ENCODE data around the gene MYO15A.

The MYO15A gene, protein sequence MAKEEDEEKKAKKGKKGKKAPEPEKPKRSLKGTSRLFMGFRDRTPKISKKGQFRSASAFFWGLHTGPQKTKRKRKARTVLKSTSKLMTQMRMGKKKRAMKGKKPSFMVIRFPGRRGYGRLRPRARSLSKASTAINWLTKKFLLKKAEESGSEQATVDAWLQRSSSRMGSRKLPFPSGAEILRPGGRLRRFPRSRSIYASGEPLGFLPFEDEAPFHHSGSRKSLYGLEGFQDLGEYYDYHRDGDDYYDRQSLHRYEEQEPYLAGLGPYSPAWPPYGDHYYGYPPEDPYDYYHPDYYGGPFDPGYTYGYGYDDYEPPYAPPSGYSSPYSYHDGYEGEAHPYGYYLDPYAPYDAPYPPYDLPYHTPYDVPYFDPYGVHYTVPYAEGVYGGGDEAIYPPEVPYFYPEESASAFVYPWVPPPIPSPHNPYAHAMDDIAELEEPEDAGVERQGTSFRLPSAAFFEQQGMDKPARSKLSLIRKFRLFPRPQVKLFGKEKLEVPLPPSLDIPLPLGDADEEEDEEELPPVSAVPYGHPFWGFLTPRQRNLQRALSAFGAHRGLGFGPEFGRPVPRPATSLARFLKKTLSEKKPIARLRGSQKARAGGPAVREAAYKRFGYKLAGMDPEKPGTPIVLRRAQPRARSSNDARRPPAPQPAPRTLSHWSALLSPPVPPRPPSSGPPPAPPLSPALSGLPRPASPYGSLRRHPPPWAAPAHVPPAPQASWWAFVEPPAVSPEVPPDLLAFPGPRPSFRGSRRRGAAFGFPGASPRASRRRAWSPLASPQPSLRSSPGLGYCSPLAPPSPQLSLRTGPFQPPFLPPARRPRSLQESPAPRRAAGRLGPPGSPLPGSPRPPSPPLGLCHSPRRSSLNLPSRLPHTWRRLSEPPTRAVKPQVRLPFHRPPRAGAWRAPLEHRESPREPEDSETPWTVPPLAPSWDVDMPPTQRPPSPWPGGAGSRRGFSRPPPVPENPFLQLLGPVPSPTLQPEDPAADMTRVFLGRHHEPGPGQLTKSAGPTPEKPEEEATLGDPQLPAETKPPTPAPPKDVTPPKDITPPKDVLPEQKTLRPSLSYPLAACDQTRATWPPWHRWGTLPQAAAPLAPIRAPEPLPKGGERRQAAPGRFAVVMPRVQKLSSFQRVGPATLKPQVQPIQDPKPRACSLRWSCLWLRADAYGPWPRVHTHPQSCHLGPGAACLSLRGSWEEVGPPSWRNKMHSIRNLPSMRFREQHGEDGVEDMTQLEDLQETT (N-terminal part only)

DNA sequence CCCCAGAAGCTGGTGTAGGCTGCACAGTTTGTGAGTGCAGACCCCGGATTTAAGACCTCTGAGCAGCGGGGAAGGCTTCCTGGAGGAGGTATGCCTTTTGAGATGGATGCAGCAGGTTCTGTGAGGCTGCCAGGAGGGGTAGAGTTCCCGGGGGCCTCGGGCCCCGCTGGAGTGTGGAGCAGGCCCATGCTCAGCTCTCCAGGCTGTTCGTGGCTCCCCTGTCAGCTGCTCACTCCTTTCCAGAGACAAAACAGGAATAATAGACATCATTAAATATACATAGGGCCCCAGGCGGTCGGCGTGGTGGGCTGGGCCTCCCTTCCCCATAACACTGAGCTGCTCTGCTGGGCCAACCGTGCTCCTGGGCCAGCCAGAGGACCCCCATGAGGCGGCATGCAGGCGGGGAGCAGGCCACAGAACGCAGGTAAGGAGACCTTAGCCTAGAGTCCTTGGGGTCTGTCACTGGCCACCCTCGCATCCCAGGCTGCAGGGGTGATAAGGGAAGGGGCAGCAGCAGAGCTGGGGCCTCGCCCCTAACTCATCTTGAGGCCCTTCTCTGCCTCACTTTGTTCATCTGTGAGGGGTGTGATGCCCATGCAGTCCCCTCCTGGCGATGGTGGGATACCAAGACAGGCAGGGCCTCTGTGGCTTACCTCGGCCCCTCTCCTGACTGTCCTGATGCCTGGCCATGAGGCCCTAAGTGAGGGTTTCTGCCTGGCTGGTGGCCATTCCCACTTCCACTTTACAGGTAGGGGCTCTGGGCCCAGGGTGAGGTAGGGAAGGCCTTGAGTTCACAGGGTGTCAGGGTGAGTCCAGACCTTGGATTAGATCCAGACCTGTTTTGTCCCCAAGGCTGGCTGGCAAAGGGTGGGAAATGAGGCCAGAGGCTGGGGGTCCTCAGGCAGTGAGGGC, at the start of gene MYO15A:
Gene MYO15A (plus strand): TSS at position 356 of the 912 bp plus-strand sequence. CDS start 10,045 bp downstream, outside the sequence.
- DNase-seq (ENCODE audit: low read depth) = no peak

DNA sequence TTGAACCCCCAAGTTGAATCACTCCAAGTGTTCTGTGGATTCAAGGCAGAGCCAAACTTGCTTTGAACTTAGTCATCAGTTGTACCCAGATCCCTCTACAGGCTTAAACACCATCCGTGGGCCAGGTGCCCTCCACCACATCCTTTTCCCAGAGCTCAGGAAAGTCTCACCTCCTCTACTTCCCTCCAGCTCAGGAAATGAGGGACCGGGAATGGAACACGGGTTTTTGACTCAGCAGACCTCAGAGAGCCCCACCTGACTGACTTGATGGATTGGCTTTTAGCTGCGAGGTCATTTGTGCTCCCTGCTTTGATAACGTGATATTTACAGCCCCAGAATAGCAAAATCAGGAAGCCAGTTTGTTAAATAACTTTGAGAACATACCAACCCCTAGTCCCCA, 49.3 kb upstream of the MYO15A start:
- no peak for DNase-seq (ENCODE audit: low read depth)

DNA sequence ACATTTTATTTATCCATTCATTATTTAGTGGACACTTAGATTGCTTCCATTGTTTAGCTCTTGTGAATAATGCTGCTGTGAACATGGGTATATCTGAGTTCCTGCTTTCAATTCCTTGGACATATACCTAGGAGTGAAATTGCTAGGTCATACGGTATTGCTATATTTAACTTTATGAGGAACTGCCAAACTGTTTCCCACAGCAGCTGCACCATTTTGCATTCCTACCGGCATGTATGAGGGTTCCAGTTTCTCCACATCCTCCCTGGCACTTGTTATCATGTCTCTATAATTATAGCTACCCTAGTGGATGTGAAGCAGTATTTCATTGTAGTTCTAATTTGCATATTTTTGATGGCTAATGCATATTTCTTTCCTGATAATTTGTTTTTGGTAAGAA, 44.5 kb upstream of the MYO15A start:
- no peak for DNase-seq (ENCODE audit: low read depth)

DNA sequence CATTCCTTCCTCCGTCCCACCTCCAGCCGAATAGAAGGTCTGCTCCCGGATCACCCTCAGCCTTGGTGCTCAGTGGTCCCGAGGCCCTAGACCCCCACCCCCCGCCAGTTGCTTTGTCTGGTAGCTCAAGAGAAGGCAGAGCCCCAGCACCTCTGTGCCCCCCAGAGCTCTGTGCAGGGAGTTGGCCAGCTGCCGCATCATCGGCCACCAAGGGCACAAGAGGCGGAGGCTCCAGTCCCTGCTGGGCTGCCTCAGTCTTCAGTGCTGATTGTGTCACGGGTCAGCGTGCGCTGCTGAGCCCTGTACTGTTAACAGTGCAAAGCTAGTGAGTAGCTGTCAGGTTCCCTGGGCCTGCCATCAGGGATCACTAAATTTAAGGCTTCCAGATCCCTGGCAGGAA, 43.0 kb upstream of the MYO15A start:
- no peak for DNase-seq (ENCODE audit: low read depth)

DNA sequence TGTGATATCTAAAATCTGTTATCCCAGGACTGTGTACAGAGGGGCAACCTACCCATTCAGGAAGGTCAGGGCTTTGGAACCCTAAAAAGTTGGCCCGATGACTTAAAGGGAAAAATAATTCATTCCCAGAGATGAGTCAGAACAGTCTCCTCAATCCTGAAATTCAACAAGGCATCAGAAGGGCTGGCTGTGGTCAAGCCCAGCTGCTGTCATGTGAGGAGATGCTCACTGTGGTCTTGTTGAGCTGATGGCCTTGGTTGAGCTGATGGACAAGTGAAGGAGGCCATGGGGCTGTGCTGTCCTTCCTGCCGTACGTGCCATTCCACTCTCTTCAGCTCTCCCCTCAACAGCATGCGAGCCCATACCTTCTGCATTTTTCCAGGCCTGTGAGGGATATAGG, 41.7 kb upstream of the MYO15A start:
- peak; percentile 10 for DNase-seq (ENCODE audit: low read depth)

DNA sequence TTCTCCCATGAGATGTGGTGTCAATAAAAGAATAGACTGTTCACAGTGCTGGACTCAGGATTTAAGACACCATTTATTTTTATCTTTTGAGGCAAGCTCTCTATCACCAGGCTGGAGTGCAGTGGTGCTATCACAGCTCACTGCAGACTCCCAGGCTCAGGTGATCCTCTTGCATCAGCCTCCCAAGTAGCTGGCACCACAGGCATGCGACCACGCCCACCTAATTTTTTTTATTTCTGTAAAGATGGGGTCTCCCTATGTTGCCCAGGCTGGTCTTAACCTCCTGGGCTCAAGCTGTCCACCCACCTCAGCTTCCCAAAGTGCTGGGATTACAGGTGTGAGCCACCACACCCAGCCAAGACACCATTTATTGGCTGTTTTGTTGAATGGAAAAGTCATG, 39.5 kb upstream of the MYO15A start:
- no peak for DNase-seq (ENCODE audit: low read depth)

DNA sequence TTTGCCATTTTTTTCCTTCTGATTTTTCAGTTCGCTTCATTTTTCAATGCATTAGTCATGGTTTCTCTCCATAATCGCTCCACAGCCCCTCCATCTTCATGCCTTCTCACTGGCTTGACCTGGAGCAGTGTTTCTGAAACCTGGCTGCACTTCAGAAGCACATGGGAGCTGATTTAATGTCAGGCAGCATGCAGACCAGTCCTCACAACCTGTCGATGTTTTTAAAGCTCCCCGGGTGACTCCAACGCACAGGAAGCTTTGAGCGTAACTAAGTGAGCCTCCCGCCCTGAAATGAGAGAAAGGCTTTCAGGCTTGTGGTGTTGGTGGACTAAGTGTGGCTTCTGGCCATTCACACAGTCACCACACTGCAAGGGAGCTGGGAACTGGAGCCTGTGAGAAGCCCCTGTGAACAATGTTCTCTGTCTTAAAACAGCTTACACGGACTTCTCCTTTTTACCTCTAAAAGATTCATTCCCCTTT, 37.7 kb upstream of the MYO15A start:
- DNase-seq (ENCODE audit: low read depth) = peak; percentile 43

DNA sequence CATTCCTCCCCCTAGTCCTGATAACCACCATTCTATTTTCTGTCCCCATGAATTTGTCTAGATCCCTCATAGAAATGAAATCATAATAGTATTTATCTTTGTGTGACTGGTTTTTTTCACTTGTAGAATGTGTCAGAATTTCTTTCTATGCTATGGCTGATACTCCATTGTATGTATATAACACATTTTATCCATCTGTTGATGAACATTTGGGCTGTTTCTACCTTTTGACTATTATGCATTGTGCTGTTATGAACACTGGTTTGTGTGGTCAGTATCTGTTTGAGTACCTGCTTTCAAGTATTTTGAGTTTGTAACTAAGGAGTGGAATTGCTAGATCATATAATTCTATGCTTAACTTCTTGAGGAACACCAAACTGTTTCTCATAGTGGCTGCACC, 36.8 kb upstream of the MYO15A start:
- DNase-seq (ENCODE audit: low read depth) = no peak

DNA sequence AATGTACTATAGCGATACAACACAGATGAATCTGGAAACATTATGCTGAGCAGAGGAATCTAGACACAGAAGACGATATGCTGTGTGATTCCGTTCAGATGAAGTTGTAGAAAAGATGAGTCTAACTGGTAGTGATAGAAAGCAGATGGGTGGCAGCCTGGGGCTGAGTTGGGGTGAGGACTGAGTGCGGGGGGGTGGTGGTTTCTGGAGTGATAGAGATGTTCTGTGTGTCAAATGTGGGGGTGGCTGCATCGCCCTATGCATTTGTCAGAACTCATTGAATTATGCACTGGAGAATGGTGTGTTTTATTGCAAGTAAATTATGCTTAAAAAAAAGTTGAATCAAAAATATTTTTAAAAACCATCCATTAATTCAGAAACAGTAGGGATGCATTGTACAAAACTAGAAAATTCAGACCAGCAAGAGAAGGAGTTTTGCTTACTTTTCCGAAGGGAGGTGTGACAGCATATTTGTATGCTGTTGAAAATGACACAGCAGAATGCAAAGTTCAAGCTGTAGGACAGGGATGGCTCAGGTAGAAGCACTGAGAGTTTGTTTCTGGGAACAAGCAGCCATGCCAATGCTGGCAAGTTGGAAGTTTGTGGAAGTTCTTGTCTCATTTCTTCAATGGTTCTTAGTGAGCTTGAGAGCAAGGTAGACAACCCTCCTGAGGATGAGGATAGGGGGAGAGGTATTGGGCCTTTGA, 33.8 kb upstream of the MYO15A start:
- DNase-seq (ENCODE audit: low read depth) = no peak

DNA sequence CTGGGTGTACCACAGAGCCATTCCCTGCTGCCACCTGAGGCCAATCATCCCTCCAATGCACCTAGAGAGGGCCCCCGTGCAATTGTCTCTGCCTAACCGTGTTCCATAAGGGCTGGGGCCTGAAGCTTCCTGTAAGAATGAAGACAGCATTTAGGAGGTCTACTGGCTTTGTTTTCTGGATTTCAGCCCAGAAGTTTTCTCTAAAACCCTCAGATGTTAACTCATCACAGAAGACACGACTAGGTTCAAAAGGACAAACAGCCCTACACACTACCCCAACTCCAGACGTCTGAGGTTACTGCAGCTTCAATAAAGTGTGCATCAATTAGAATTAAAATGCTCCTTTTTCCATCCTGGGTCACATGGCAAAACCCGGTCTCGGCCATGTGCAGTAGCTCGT, 31.6 kb upstream of the MYO15A start:
- DNase-seq (ENCODE audit: low read depth) = no peak

DNA sequence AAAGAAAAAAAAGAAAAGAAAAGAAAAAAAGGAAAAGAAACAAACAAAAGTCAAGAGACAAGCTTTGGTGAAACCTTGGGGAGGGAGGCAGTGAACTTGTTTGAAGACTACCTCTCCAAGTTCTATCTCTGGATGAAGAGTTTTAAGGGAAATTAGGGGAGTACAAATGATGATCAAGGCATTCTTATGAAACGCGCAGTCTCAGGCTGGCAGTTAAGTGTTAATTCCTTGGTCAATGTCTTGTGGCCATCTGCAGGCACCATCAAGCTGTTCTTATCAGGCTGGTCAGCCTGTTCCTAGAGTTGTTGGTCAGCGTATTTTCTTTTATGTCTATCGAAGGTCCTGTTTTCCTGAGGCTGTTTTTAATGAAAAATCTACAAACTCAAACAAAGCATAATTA, 29.0 kb upstream of the MYO15A start:
- no peak for DNase-seq (ENCODE audit: low read depth)

DNA sequence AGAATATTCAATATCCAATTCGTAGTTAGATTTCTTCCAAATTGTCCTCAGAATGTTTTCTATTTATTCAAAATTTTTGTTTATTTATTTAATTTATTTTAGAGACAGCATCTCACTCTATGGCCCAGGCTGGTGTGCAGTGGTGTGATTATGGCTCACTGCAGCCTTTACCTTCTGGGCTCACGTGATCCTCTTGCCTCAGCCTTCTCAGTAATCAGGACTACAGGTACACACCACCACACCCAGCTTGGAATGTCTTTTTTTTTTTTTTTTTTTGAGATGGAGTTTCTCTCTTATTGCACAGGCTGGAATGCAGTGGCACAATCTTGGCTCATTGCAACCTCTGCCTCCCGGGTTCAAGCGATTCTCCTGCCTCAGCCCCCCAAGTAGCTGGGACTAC, 24.3 kb upstream of the MYO15A start:
- DNase-seq (ENCODE audit: low read depth) = no peak

DNA sequence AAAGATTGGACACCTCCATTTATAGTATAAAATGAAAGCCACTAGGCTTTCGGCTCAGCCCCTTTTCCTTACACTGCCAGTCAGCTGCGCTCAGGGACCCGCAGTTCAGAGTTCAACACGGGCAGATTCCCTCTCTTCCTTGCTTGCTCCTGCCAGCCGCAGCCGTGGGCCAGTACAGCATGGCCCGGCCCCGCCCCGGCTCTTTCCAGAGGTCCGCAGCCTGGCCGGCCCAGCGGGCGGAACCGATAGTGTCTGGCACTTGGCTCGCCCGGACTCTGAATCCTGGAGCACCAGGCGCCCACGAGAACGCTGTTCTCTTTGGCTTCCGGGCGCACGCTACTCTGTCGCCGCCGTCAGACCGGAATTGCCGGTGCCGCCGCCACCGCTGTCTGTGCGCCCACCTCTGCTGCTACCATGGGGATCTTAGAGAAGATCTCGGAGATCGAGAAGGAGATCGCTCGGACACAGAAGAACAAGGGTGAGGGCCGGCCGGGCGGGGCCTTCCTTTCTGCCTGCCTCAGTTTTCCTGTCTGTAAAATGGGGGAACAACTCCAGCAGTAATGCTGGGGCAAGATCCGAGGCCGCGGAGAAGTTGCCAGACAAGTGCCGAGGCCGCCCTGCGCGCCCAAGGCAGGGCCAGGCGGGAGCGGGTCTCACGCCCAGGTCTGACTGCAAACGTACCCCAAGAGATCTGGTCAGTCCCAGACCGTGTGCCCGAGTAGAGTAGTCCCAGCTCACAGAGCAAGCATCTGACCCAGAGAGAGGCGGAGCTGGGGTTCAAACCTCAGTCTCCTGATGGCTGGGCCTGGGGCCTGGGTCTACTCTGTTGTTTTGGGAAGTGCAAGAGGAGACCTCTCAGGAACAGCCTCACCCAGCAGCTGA, 20.7 kb upstream of the MYO15A start, which contains the start of gene DRG2:
Gene DRG2 (plus strand): TSS at position 339 of the 882 bp plus-strand sequence. CDS start 76 bp downstream, at position 415.
- peak; percentile 93 for DNase-seq (ENCODE audit: low read depth)

DNA sequence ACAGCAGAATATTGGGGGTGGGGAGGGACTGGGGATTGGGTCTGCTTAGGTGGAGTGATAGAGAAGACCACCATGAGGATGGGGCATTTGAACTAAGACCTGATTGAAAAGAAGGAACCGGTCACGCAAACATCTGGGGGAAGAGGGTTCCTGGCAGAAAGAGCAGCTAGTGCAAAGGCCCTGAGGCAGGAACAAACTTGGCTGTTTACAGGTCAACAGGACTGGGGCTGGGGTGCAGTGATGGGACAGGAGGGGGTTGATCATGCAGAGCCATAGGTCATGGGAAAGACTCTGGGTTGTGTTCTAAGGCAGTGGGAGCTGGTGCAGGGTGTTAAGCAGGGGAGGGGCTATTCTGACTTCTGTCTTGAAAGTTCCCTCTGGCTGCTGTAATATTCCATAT, 18.9 kb upstream of the MYO15A start:
- no peak for DNase-seq (ENCODE audit: low read depth)

DNA sequence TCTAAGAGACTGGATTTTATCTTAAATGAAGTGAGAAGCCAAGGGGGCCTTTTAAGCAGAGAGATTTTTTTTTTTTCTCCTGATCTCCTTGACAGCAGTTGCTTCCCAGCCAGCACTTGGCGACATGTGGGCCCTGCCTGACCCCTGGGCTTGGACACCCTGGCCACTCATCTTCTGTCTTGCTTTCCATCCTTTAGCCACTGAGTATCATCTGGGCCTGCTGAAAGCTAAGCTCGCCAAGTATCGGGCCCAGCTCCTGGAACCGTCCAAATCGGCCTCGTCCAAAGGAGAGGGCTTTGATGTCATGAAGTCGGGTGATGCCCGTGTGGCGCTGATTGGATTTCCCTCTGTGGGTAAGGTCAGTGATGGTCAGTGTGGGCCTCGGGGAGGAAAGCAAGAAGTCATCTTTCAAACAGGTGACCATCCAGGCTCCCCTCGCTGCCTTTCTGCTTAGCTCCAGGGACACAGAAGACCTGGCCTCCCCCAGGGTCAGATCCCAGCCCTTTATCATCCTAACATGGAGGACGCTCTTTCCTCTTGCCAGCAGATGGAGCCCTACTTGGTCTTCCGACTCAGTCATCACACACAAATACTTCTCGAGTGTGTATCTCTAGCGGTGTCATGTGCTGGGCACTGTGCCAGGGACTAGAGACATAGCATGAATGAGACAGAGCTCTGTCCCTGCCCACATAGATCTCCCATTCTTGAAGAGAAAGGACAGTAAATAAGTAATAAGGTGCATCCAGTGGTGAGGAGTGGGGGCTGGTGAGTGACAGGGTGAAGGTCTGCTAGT, 14.7 kb upstream of the MYO15A start:
- DNase-seq (ENCODE audit: low read depth) = peak; percentile 89

DNA sequence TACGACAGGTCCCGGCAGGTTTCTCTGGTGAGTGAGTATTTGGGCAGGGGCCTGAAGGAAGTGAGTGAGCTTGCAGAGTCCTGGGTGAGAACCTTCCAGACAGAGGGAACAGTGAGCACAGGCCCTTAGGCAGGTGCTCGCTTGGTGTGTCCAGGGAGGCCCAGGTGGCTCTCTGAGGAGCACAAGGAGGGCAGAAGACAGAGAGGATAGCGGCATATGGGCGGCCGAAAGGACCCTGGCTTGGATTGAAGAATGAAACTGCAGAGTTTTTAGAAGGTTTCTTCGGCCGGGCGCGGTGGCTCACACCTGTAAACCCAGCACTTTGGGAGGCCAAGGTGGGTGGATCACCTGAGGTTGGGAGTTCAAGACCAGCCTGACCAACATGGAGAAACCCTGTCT, 14.1 kb upstream of the MYO15A start:
- no peak for DNase-seq (ENCODE audit: low read depth)

DNA sequence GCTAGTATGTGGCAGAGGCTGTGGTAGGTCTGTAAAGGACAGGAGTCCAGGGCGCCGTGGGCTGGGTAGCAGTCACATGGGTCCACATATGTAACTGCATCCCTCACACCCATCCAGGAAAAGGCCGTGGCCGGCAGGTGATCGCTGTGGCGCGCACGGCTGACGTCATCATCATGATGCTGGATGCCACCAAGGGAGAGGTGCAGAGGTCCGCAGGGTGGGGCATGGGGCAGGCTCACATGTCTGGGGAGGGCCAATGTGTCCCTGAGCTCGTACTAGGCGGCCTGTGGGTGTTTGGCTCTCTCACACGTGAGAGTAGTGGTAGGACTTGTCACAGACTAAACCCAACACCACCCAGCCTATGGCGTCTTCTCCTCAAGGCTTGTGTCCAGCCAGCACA, 9.0 kb upstream of the MYO15A start:
- no peak for DNase-seq (ENCODE audit: low read depth)

DNA sequence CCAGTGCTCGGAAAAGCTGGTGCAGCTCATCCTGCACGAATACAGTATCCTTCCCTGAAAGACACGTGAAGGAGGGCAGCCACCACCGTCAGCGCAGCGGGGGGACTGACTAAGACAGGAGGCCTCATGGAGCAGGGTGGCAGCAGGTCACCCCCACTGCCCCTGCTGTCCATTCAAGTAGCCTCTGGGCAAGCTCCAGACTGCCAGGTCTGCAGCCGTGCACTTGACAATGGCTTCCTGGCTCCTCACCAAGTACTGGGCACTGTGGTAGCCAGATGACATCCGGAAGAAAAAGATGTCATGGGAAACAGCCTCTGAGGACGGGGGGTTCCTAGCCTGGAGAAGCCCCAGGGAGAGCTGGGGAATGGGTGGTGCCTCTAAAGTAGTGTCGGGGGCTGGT, 7.9 kb upstream of the MYO15A start:
- no peak for DNase-seq (ENCODE audit: low read depth)

DNA sequence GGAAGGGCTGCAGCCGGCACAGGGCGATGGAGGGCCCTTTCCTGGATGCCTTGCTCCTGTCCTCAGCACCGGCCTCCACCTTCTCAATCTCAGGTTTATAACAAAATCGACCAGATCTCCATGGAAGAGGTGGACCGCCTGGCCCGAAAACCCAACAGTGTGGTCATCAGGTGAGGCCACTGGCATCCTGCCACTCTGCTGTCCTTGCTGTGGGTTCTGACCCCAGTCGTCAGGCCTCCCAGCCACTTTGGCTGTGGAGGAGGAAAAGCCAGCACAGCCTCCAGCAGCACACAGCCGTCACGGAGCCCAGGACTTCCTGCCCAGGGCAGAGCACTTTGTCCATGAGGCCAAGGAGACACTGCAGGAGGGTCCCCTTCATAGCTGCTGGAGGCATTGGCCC, 6.7 kb upstream of the MYO15A start:
- no peak for DNase-seq (ENCODE audit: low read depth)
